ENCODE results near the gene NRAS.

The NRAS gene

DNA sequence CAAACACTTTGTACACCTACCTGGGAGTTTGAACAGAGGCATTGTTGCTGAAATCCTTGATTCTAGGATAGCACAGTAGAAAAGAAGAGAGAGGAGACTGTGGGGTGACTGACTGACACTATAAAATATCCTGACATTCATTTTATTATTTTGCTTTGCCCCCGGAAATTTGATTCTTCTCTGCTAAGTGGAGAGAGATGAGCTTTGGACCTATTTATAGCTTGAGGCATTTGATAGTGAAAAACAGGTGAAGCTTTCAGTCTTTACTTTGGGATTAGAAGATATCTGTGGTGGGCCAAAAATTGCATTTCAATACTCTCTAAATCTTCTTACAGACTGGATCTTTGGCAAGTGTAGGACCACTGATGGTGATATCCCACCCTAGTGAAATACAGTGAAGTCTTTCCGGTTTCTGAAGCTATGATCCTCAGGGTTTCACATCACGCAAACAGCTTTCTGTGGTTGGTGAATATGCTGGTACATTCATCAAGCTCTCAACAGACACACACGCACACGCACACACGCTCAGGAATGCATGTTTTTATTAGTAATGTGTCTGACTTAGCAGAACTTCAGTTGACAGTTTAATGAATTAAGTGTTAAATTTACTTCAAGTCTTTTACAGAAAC, 21.0 kb downstream of the NRAS start, which contains the start of gene AMPD1:
Gene AMPD1, minus strand, starts transcription at position 117 of the 629 bp plus-strand sequence. Its CDS starts 75 bp downstream, at position 42.
- H3K27ac ChIP-seq (ENCODE audit: low read length) = no peak within 1 kb of the TSS
- H3K4me1 ChIP-seq (ENCODE audit: control insufficient read depth, low read depth, low read length) = no peaks in the 10 kb centered on the region
- no peaks in the 10 kb centered on the region for H3K27me3 ChIP-seq (ENCODE audit: control insufficient read depth, insufficient read depth, low read length)
- H3K9ac ChIP-seq (ENCODE audit: low read length) = no peak within 1 kb of the TSS
- no peaks in the 10 kb centered on the region for H3K36me3 ChIP-seq (ENCODE audit: control insufficient read depth, low read depth, low read length)
- no peaks in the 10 kb centered on the region for H3K9me3 ChIP-seq (ENCODE audit: control insufficient read depth, low read depth, low read length)
- H3K4me3 ChIP-seq (ENCODE audit: low read length) = no peak within 1 kb of the TSS

DNA sequence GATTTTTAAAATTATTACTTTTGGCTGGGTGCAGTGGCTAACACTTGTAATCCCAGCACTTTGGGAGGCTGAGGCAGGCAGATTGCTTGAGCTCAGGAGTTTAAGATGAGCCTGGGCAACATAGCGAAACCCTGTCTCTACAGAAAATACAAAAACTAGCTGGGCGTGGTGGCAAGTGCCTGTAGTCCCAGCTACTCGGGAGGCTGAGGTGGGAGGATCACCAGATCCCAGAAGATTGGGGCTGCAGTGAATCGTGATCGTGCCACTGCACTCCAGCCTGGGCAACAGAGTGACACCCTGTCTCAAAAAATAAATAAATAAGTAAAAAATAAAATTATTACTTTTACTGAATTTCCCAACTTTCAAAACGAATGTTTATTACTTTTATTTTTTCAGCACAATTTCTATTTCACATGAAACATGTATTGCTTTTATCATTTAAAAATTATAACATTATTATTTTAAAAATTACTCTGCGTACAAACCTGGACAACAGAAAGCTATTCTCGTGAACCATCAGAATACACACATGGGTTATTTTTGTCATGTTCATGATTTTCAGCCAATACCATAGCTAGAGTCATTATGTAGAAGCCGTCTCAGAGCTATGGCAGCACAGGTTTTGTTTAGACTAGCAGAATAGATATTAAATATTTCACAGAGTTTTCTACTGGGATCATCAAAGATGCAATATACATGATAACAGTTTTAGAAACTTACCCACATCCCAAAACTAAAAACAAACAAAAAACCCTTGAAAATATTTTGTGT, 21.8 kb downstream of the NRAS start:
- H3K27ac ChIP-seq (ENCODE audit: low read length) = no peak overlapping the region
- no peak overlapping the region for H3K9ac ChIP-seq (ENCODE audit: low read length)
- no peaks in the 10 kb centered on the region for H3K27me3 ChIP-seq (ENCODE audit: control insufficient read depth, insufficient read depth, low read length)
- no peaks in the 10 kb centered on the region for H3K4me1 ChIP-seq (ENCODE audit: control insufficient read depth, low read depth, low read length)
- H3K36me3 ChIP-seq (ENCODE audit: control insufficient read depth, low read depth, low read length) = no peaks in the 10 kb centered on the region
- H3K4me3 ChIP-seq (ENCODE audit: low read length) = no peak overlapping the region
- no peaks in the 10 kb centered on the region for H3K9me3 ChIP-seq (ENCODE audit: control insufficient read depth, low read depth, low read length)

DNA sequence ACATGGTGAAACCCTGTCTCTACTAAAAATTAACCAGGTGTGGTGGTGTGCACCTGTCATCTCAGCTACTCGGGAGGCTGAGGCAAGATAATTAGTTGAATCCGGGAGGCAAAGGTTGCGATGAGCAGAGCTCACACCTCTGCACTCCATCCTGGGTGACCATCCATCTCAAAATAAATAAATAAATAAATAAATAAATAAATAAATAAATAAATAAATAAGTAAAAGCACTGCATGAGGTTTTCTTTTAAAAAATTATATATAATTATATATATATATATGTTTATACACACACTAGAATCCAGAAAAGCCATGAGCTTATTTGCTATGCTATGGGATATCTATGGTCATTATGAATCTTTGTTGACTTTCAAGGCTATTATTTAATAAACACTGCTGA, 23.6 kb downstream of the NRAS start:
- H3K4me3 ChIP-seq (ENCODE audit: low read length) = no peak overlapping the region
- H3K36me3 ChIP-seq (ENCODE audit: control insufficient read depth, low read depth, low read length) = no peaks in the 10 kb centered on the region
- H3K27me3 ChIP-seq (ENCODE audit: control insufficient read depth, insufficient read depth, low read length) = no peaks in the 10 kb centered on the region
- H3K9me3 ChIP-seq (ENCODE audit: control insufficient read depth, low read depth, low read length) = no peaks in the 10 kb centered on the region
- H3K27ac ChIP-seq (ENCODE audit: low read length) = no peak overlapping the region
- no peak overlapping the region for H3K9ac ChIP-seq (ENCODE audit: low read length)
- H3K4me1 ChIP-seq (ENCODE audit: control insufficient read depth, low read depth, low read length) = no peaks in the 10 kb centered on the region

DNA sequence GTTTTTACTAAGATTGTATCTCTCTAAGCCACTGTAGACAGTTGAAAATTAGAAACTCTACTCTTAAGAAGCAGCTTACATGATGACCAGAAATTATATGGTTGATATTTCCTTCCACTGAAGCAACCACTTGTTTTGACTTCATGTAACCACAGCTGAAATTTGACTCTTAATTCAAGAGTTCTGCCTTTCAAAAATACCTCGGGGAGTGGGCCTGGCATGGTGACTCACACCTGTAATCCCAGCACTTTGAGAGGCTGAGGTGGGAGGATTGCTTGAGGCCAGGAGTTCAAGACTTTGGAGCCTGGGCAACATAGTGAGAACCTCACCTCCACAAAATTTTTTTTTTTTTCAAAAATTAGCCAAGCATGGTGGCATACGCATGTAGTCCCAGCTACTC, 25.5 kb downstream of the NRAS start:
- H3K27me3 ChIP-seq (ENCODE audit: control insufficient read depth, insufficient read depth, low read length) = no peaks in the 10 kb centered on the region
- H3K4me3 ChIP-seq (ENCODE audit: low read length) = no peak overlapping the region
- no peaks in the 10 kb centered on the region for H3K4me1 ChIP-seq (ENCODE audit: control insufficient read depth, low read depth, low read length)
- H3K9me3 ChIP-seq (ENCODE audit: control insufficient read depth, low read depth, low read length) = no peaks in the 10 kb centered on the region
- no peak overlapping the region for H3K9ac ChIP-seq (ENCODE audit: low read length)
- H3K36me3 ChIP-seq (ENCODE audit: control insufficient read depth, low read depth, low read length) = no peaks in the 10 kb centered on the region
- H3K27ac ChIP-seq (ENCODE audit: low read length) = no peak overlapping the region

- no peak overlapping the region for H3K4me3 ChIP-seq (ENCODE audit: low read length)
- no peaks in the 10 kb centered on the region for H3K36me3 ChIP-seq (ENCODE audit: control insufficient read depth, low read depth, low read length)
- no peaks in the 10 kb centered on the region for H3K27me3 ChIP-seq (ENCODE audit: control insufficient read depth, insufficient read depth, low read length)
- H3K27ac ChIP-seq (ENCODE audit: low read length) = no peak overlapping the region
- H3K9me3 ChIP-seq (ENCODE audit: control insufficient read depth, low read depth, low read length) = no peaks in the 10 kb centered on the region
- no peaks in the 10 kb centered on the region for H3K4me1 ChIP-seq (ENCODE audit: control insufficient read depth, low read depth, low read length)
- H3K9ac ChIP-seq (ENCODE audit: low read length) = no peak overlapping the region
These were observed 26.4 kb downstream of the NRAS start for GRCh38 chr1:114690148-114690547.

DNA sequence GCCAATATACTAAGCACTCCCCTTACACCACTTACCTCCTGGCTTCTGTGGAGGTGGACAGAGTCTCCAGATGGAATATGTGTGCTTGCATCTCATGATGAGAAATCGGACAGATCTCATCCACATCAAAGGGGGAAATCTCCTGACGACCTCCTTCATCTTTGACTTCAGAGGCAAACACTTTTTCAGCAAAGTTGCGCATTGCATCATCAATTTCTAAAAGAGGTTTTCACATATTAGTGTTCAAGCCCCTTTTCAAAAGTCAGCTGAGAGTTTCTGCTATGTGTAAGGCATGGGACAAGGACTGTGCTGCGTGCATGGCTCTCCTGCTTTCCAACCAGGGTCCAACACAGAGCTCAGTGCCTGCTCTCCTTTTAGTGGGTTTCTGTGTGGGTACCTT, 28.0 kb downstream of the NRAS start:
- Histone ChIP-seq H3K27ac (ENCODE audit: low read length) (no peak overlapping the region), H3K36me3 (ENCODE audit: control insufficient read depth, low read depth, low read length) (no peaks in the 10 kb centered on the region), H3K4me1 (ENCODE audit: control insufficient read depth, low read depth, low read length) (no peaks in the 10 kb centered on the region), H3K27me3 (ENCODE audit: control insufficient read depth, insufficient read depth, low read length) (no peaks in the 10 kb centered on the region), H3K9ac (ENCODE audit: low read length) (no peak overlapping the region), H3K4me3 (ENCODE audit: low read length) (no peak overlapping the region), H3K9me3 (ENCODE audit: control insufficient read depth, low read depth, low read length) (no peaks in the 10 kb centered on the region)

- no peaks in the 10 kb centered on the region for H3K36me3 ChIP-seq (ENCODE audit: control insufficient read depth, low read depth, low read length)
- H3K9ac ChIP-seq (ENCODE audit: low read length) = no peak overlapping the region
These were observed 30.7 kb downstream of the NRAS start for GRCh38 chr1:114685851-114686250.

GRCh38 chr1:114677691-114678090, 38.9 kb downstream of the NRAS start:
- H3K4me3 ChIP-seq (ENCODE audit: low read length) = no peak overlapping the region
- H3K27ac ChIP-seq (ENCODE audit: low read length) = no peak overlapping the region
- H3K27me3 ChIP-seq (ENCODE audit: control insufficient read depth, insufficient read depth, low read length) = peaks cover 4% of the 10 kb centered on the region
- H3K4me1 ChIP-seq (ENCODE audit: control insufficient read depth, low read depth, low read length) = no peaks in the 10 kb centered on the region
- H3K36me3 ChIP-seq (ENCODE audit: control insufficient read depth, low read depth, low read length) = no peaks in the 10 kb centered on the region
- no peaks in the 10 kb centered on the region for H3K9me3 ChIP-seq (ENCODE audit: control insufficient read depth, low read depth, low read length)
- H3K9ac ChIP-seq (ENCODE audit: low read length) = no peak overlapping the region

More at GRCh38 chr1:114685851-114686250, 30.7 kb downstream of the NRAS start:
- Histone ChIP-seq H3K27me3 (ENCODE audit: control insufficient read depth, insufficient read depth, low read length) (no peaks in the 10 kb centered on the region), H3K9me3 (ENCODE audit: control insufficient read depth, low read depth, low read length) (no peaks in the 10 kb centered on the region), H3K4me3 (ENCODE audit: low read length) (no peak overlapping the region), H3K27ac (ENCODE audit: low read length) (no peak overlapping the region), H3K4me1 (ENCODE audit: control insufficient read depth, low read depth, low read length) (no peaks in the 10 kb centered on the region)

- H3K27me3 ChIP-seq (ENCODE audit: control insufficient read depth, insufficient read depth, low read length) = peaks cover 10% of the 10 kb centered on the region
- H3K4me3 ChIP-seq (ENCODE audit: low read length) = no peak overlapping the region
- H3K9me3 ChIP-seq (ENCODE audit: control insufficient read depth, low read depth, low read length) = no peaks in the 10 kb centered on the region
- H3K9ac ChIP-seq (ENCODE audit: low read length) = no peak overlapping the region
- no peaks in the 10 kb centered on the region for H3K36me3 ChIP-seq (ENCODE audit: control insufficient read depth, low read depth, low read length)
- no peak overlapping the region for H3K27ac ChIP-seq (ENCODE audit: low read length)
- H3K4me1 ChIP-seq (ENCODE audit: control insufficient read depth, low read depth, low read length) = no peaks in the 10 kb centered on the region
These were observed 40.5 kb downstream of the NRAS start for GRCh38 chr1:114676115-114676514.

GRCh38 chr1:114671939-114672275, 44.7 kb downstream of the NRAS start:
- Histone ChIP-seq H3K4me3 (ENCODE audit: low read length) (no peak overlapping the region), H3K9me3 (ENCODE audit: control insufficient read depth, low read depth, low read length) (no peaks in the 10 kb centered on the region), H3K27ac (ENCODE audit: low read length) (no peak overlapping the region), H3K27me3 (ENCODE audit: control insufficient read depth, insufficient read depth, low read length) (peaks cover 26% of the 10 kb centered on the region), H3K9ac (ENCODE audit: low read length) (no peak overlapping the region), H3K4me1 (ENCODE audit: control insufficient read depth, low read depth, low read length) (peaks cover 4% of the 10 kb centered on the region), H3K36me3 (ENCODE audit: control insufficient read depth, low read depth, low read length) (no peaks in the 10 kb centered on the region)

- Histone ChIP-seq H3K27me3 (ENCODE audit: control insufficient read depth, insufficient read depth, low read length) (peaks cover 26% of the 10 kb centered on the region), H3K4me3 (ENCODE audit: low read length) (no peak overlapping the region), H3K9me3 (ENCODE audit: control insufficient read depth, low read depth, low read length) (no peaks in the 10 kb centered on the region), H3K4me1 (ENCODE audit: control insufficient read depth, low read depth, low read length) (peaks cover 4% of the 10 kb centered on the region), H3K27ac (ENCODE audit: low read length) (no peak overlapping the region), H3K9ac (ENCODE audit: low read length) (no peak overlapping the region), H3K36me3 (ENCODE audit: control insufficient read depth, low read depth, low read length) (no peaks in the 10 kb centered on the region)
These were observed 45.3 kb downstream of the NRAS start for GRCh38 chr1:114671011-114671938.

All from iPS-18a (cell line).